Endothelial cell (in vitro differentiated cells): ENCODE measurements around the gene FAM222A. TPM values are rescaled to one million over a fixed set of nuclear protein-coding genes. Genes with fewer than 3 reads are reported as not detected.

ENCODE experiments used
- DNase-seq: peaks from one replicate; pipeline ENCODE4 v3.0.0; 2021; ENCODE audit warnings: low spot score
- H3K27ac Mint-ChIP-seq: one replicate; pipeline ENCODE4 v1.8.0; 2021; ENCODE audit warnings: mixed read lengths, inconsistent platforms; ENCODE audit not compliant: unreplicated experiment
- H3K27me3 Mint-ChIP-seq: one replicate; pipeline ENCODE4 v1.8.0; 2021; ENCODE audit warnings: mild to moderate bottlenecking, moderate library complexity, mixed read lengths, inconsistent platforms; ENCODE audit not compliant: unreplicated experiment
- H3K36me3 Mint-ChIP-seq: one replicate; pipeline ENCODE4 v1.8.0; 2021; ENCODE audit warnings: mild to moderate bottlenecking, low read depth, mixed read lengths, inconsistent platforms; ENCODE audit not compliant: unreplicated experiment
- H3K4me1 Mint-ChIP-seq: one replicate; pipeline ENCODE4 v1.8.0; 2021; ENCODE audit warnings: mild to moderate bottlenecking, mixed read lengths, inconsistent platforms; ENCODE audit not compliant: unreplicated experiment
- H3K4me3 Mint-ChIP-seq: one replicate; pipeline ENCODE4 v1.8.0; 2021; ENCODE audit warnings: mild to moderate bottlenecking, mixed read lengths, inconsistent platforms; ENCODE audit not compliant: unreplicated experiment
- H3K9me3 Mint-ChIP-seq: one replicate; pipeline ENCODE4 v1.8.0; 2021; ENCODE audit warnings: mixed read lengths, inconsistent platforms; ENCODE audit not compliant: unreplicated experiment
- CTCF ChIP-seq: fragments of 200-600 bp; sonication (generic); IDR thresholded peaks from one replicate; pipeline ENCODE4 v1.5.0; 2021; ENCODE audit warnings: antibody characterized with exemption; ENCODE audit not compliant: unreplicated experiment
- long read RNA-seq: library from polyadenylated mRNA; unstranded; transcript quantifications from one replicate; pipeline ENCODE4 v2.0.0, GENCODE V29; 2020; ENCODE audit not compliant: unreplicated experiment
- total RNA-seq: library from RNA; stranded (reverse); fragmentation: NEBNext Ultra II Directional; extraction: Animal tissue kit (Norgen Biotek cat#: 25700); gene quantifications from one replicate; pipeline ENCODE4 v1.2.1, GENCODE V29; 2021; ENCODE audit not compliant: unreplicated experiment

Gene FAM222A
- total RNA-seq = 14.2 TPM
- long read RNA-seq = 0 reads

- peaks cover 11% of the 10 kb centered on the region for H3K27me3 Mint-ChIP-seq
- no peak for TF ChIP-seq CTCF
- peak within 1 kb of the TSS; percentile 18 for H3K27ac Mint-ChIP-seq
- DNase-seq = peak; percentile 99
- H3K36me3 Mint-ChIP-seq = no peaks in the 10 kb centered on the region
- peak within 1 kb of the TSS; percentile 82 for H3K4me3 Mint-ChIP-seq
- peaks cover 19% of the 10 kb centered on the region for H3K4me1 Mint-ChIP-seq
- no peaks in the 10 kb centered on the region for H3K9me3 Mint-ChIP-seq
These were observed at the start of gene FAM222A for GRCh38 chr12:109713187-109714070. FAM222A (plus strand) TSS chr12:109713825; CDS start chr12:109744147, 30,322 bp downstream.

- TF ChIP-seq CTCF = no peak
- no peak for DNase-seq
- Mint-ChIP-seq H3K27ac (no peak overlapping the region), H3K36me3 (no peaks in the 10 kb centered on the region), H3K4me3 (no peak overlapping the region), H3K27me3 (peaks cover under 1% of the 10 kb centered on the region), H3K4me1 (no peaks in the 10 kb centered on the region), H3K9me3 (no peaks in the 10 kb centered on the region)
These were observed 49.2 kb upstream of the FAM222A start for GRCh38 chr12:109664402-109664801.

GRCh38 chr12:109666068-109666467, 47.6 kb upstream of the FAM222A start:
- Mint-ChIP-seq H3K36me3 (no peaks in the 10 kb centered on the region), H3K9me3 (no peaks in the 10 kb centered on the region), H3K27me3 (no peaks in the 10 kb centered on the region), H3K4me3 (no peak overlapping the region), H3K4me1 (no peaks in the 10 kb centered on the region), H3K27ac (no peak overlapping the region)
- DNase-seq = no peak
- no peak for TF ChIP-seq CTCF

GRCh38 chr12:109670731-109671130, 42.9 kb upstream of the FAM222A start:
- H3K4me1 Mint-ChIP-seq = no peaks in the 10 kb centered on the region
- no peak for DNase-seq
- H3K27ac Mint-ChIP-seq = no peak overlapping the region
- no peaks in the 10 kb centered on the region for H3K36me3 Mint-ChIP-seq
- no peaks in the 10 kb centered on the region for H3K9me3 Mint-ChIP-seq
- no peaks in the 10 kb centered on the region for H3K27me3 Mint-ChIP-seq
- TF ChIP-seq CTCF = no peak
- no peak overlapping the region for H3K4me3 Mint-ChIP-seq

GRCh38 chr12:109671502-109671901, 42.1 kb upstream of the FAM222A start:
- Mint-ChIP-seq H3K36me3 (no peaks in the 10 kb centered on the region), H3K27ac (no peak overlapping the region), H3K9me3 (no peaks in the 10 kb centered on the region), H3K4me1 (no peaks in the 10 kb centered on the region), H3K4me3 (no peak overlapping the region), H3K27me3 (no peaks in the 10 kb centered on the region)
- no peak for TF ChIP-seq CTCF
- DNase-seq = no peak
